ENCODE measurements around the gene UCN3. TPM values are rescaled to one million over a fixed set of nuclear protein-coding genes. Genes with fewer than 3 reads are reported as not detected.

The UCN3 gene
- total and polyA plus RNA-seq, 10 of the 15 experiments (the other 5 are each of a cell fraction or from before 2014, with no cell fraction given): not detected

- no TSS peak for BruUV-seq (replicated peaks)
- CTCF ChIA-PET: no interaction called here
- no peaks in the 10 kb centered on the region for H3K79me2 ChIP-seq (ENCODE audit: control insufficient read depth, insufficient read depth, low read length)
- in situ Hi-C loops (cut with MboI): no loop called here
- WGBS (ENCODE audit: insufficient coverage, insufficient replicate concordance, low lambda C conversion rate, missing lambda C conversion rate): 48% methylated on average over 9 of the region's 16 CpGs
- H3K36me3 ChIP-seq (ENCODE audit: control insufficient read depth in 2 of 2, insufficient read depth in 2 of 2, low read length in 1 of 2): no peaks in the 10 kb centered on the region
- TF ChIP-seq RAD51 (IDR thresholded peaks at IDR 0.05): no peak
- no peak for TF ChIP-seq STAT1 (conservative IDR thresholded peaks at IDR 0.05)
- no peak for TF ChIP-seq BRCA1 (IDR thresholded peaks at IDR 0.05; ENCODE audit: low read depth, low read length)
- TF ChIP-seq SMAD5 (IDR thresholded peaks at IDR 0.05; ENCODE audit: low read depth): no peak
- TF ChIP-seq IRF4 (IDR thresholded peaks at IDR 0.05; ENCODE audit: low read depth, low read length): no peak
- TF ChIP-seq FOS (IDR thresholded peaks at IDR 0.05; ENCODE audit: borderline replicate concordance, extremely low read depth, insufficient read length): no peak
- TF ChIP-seq E2F4 (IDR thresholded peaks at IDR 0.05; ENCODE audit: low read depth, low read length): no peak
- no peak for TF ChIP-seq EZH2 (IDR thresholded peaks at IDR 0.05; ENCODE audit: borderline replicate concordance, control insufficient read depth, low read depth, low read length)
- no peak for TF ChIP-seq RAD21 (IDR thresholded peaks at IDR 0.05; ENCODE audit: insufficient read depth, low read depth, low read length)
- no peak for TF ChIP-seq CREM (IDR thresholded peaks at IDR 0.05; ENCODE audit: low read depth)
- FAIRE-seq: no peak
- no peaks in the 10 kb centered on the region; the same call in 2 of the 3 replicates for H3K9me3 ChIP-seq (replicated peaks; ENCODE audit: control insufficient read depth, insufficient read depth, low read length)
- RAD21 ChIA-PET (ENCODE audit: unreplicated experiment): no interaction called here
- no peak overlapping the region for H3K27ac ChIP-seq (ENCODE audit: control insufficient read depth, insufficient read depth)
- DNase-seq (ENCODE audit: low read depth, low spot score): no peak
- H3K4me3 ChIP-seq: no peak overlapping the region
- POLR2A ChIA-PET: no interaction called here
- H3K27me3 ChIP-seq (replicated peaks in 1 of 2; ENCODE audit: control insufficient read depth in 2 of 2, insufficient read depth in 2 of 2, low read length in 1 of 2): no peaks in the 10 kb centered on the region
- no peak overlapping the region for H3K4me2 ChIP-seq (ENCODE audit: control insufficient read depth, insufficient read depth)
- intact Hi-C loops (cut with micrococcal nuclease; ENCODE audit: unreplicated experiment): no loop called here
- no peaks in the 10 kb centered on the region for H4K20me1 ChIP-seq (ENCODE audit: control insufficient read depth, insufficient read depth)
- H2AFZ ChIP-seq (ENCODE audit: control insufficient read depth, low read depth, low read length): no peak overlapping the region
- ATAC-seq: no peak
- SMC1A ChIA-PET (ENCODE audit: uncharacterized antibody, unreplicated experiment): no interaction called here
- H3K4me1 ChIP-seq (ENCODE audit: control insufficient read depth, insufficient read depth, low read length): no peaks in the 10 kb centered on the region
- no peak overlapping the region for H3K9ac ChIP-seq (ENCODE audit: control insufficient read depth, insufficient read depth, low read length)
Observed at GRCh38 chr10:5369362-5370158, 4.8 kb downstream of the UCN3 start.

All from GM12878 (cell line).